NCI-H774 (cell line): Measurements from ENCODE around the gene ARL4C.

Experiments used
- DNase-seq: peaks from one replicate; lab custom pipeline; 2025; lab: John Stamatoyannopoulos, UW

The ARL4C gene

DNA sequence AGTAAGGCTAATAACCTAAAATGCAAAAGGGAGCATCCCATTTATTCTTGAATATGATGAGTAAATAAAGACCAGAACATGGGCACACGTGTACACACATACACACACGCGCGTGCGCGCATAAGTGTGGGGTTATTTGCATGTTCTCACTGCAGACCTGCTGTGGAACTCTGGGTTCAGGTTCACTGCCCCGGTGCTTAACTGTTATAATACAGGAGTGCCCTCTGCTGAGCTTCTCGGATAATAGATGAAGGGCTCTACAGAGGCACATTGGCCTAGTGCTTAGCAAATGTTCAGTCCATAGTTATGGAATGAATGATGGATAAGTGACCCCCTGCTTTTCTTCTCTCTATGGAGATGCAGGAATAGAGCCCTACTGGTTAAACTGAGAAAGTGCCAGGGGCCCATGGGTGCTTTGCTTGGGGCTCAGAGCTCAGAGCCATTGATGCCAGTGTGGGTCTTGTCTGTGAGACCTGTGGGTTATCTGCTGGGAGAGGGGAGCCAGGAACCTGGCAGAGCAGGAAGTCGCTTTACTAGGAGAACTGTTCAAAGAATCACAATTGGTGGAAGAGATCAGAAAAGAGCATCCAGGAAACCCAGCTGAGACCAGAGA, 3.6 kb upstream of the ARL4C start:
- DNase-seq = peak; percentile 53

- DNase-seq = no peak
Measured at GRCh38 chr2:234497594-234498235, 834 bp upstream of the ARL4C start.

- DNase-seq = peak; percentile 49
Measured at GRCh38 chr2:234496055-234496834, 636 bp downstream of the ARL4C start.

DNA sequence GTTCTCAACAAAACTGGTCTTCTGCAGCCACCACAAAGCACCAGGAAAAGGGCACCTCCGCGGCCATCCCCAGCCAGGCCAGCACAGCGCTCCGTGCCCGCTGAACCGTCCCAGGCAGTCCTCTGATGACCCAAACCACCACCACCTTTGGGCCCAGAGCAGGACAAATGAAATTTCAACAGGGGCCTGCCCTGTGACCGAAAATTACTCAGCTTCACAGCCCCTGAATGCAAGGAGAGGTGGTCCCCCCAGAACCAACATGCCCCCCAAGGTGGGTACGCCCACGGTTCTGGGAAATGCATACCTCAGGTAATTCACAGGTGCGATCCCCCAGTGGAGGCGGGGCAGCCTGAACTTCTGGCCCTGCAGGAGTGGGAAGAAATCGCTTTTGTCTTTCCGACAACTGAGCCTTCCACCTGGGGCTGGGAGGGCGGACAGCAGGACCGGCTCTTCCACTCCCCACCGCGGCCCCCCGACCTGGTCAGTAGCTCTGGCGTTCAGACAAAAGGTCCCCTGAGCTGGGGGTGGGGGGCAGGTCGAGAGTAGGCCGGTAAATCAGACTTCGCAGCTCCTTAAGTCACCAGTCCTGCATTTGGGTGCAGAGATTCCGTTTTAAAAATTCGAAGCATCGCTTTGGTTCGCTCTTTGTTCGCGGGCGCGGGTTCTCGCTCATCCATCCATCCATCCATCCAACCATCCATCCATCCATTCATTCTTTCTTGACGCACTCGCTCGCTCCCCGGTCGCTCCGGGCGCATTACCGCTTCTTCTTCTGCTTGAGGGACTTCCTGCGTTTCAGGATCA, 1.4 kb downstream of the ARL4C start:
- no peak for DNase-seq

- DNase-seq = peak; percentile 59
Measured at GRCh38 chr2:234494361-234495250, 2.3 kb downstream of the ARL4C start.

DNA sequence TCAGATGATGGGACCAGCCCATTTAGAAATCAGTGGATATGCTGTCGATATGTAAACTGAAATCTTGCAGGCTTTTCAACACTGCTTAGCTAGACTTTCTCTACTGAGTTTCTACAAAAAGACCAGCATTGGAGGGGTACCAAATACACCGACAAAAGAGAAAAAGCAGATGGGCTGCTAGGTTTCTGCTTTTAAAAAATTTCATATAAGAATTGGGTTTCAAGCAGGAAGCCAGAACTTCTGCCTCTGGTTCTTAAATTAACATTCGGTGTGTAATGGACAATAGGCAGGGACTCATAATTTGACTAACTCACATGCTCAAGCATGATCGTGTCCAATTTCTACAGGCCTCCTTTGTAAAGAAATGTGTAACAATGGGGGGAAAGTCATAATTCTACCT, 3.1 kb downstream of the ARL4C start:
- no peak for DNase-seq

DNA sequence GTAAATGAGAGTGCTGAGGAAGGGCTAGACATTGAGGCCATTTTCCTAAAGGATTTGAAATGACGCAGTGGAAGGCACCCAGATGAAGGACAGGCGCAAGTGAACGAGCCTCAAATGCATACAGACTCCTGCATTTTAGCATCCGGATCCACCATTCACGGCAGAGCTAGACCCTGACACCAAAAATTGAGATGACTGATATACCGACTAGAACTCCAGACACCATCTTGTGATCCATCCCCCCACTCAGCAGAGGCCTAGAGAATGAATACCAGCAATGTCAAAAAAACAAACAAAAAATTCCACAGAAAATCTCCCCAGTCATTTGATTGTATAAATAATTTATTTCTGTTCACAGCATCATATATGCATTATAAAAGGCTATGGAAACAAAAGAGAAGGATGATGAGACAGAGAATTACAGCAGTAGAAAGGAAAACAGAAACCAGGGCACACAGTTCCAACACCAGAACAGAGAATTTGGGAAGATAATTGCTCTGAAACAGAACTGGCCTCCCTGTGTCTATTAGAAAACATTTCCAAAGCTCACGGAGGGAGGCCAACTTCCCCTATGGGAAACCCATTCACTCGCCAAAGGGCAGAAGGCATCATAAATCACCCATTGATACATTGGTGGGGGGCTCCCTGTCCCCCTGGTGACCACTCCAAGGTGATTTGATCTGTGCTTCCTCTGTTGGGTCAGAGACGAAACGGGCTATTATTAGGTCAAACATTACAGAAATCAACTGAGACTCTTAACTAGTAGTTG, 4.0 kb downstream of the ARL4C start:
- DNase-seq = no peak

- no peak for DNase-seq
Measured at GRCh38 chr2:234491897-234492296, 5.0 kb downstream of the ARL4C start.

DNA sequence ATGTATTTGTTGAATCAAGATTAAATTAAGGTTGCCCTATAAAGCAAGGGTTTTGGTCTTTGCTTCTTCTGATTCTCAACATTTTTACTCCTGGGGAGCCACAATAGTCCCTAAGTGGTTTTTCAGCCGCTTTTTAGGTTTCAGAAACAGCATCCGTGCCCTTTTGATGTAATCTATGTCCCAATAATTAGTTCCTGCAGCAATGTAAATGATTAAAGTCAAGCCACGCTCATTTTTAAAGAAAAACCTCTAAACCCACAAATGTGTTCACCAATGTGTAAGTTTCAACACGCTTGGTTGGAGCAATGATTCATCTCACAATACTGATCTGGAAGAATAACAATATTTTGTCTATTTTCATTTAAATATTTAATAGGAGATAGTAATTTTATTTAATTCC, 5.6 kb downstream of the ARL4C start:
- no peak for DNase-seq

DNA sequence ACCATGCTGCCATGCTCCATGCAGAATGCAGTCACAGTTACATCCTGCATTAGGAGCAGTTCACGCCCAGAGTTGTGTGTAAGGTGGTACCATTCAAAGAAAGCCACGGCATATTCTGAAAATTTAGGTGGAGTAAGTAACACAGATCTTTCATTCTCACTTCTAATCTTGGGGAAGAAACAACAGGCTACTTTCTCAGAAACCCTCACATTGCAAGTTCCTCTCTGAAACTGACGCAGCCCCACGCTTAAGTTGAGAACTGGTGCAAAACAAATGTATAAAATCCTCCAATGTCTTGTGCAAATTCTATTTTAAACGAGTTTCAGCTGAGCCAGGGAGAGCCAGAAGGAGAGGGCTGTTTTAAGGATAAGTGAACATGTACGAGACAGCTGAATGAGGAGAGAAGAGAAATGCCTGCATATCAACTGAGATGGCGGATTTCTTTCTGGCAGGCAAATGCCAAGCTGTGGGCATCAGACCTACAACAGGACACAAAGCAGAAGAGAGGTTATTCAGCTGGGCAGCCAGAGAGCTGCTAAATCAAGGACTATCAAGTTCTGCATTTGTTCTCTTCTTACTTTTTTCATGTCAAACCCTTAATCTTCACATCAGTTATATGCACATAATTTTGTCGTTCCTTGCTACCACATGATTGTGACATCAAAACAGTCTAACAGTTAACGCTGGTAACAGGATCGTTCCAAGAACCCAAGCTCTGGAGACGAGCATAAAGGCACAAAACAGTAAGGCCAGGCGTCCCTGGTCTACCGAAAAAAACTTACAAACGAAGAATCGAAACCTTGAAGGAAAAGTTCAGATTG, 6.4 kb downstream of the ARL4C start:
- DNase-seq = no peak

DNA sequence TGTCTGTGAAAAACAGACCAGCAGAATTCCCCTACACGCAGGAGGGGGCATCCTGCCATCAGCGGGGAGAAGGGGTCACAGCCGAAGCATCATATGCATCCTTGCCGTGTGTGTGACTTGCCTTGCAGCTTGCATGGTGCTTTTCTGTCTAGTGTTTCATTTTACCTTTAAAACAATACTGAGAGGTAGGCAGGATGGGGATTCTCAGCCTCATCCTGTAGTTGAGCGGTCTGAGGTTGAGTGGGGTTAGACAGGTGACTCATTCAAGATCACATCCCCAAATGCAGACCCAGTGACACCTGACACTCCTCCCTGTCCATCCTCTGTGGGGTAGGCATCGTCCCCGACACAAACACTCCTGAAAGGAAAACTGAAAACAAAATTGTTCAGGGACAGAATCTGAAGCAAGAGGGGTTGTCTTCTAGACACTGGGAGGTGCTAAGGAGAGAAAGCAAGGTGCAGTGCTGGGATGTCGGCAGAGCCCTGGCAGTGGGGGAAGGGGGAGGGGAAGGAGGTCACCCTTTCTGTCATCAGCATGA, 7.9 kb downstream of the ARL4C start:
- DNase-seq = no peak

GRCh38 chr2:234488486-234488885, 8.4 kb downstream of the ARL4C start:
- no peak for DNase-seq

DNA sequence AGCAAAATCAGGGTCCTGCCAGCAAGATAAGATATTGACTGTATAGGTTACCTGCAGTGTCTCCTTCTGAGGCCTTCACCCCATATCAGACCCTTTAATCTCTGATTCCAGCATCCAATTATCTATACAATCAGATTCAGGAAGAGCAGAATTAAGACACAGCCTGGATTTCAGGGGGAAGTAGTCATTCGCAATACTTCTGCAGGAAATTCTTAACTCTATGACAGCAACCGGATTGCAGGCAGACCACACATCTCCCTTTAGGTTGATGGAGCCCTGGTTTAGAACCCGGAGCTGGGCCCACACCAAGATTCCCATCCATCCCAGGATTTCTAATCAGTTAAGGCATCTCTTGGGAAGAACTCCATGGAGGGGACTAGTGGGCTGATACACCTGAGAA, 9.5 kb downstream of the ARL4C start:
- no peak for DNase-seq

GRCh38 chr2:234483568-234484251, 13.2 kb downstream of the ARL4C start:
- no peak for DNase-seq

GRCh38 chr2:234481301-234481700, 15.6 kb downstream of the ARL4C start:
- DNase-seq = no peak

- no peak for DNase-seq
Measured at GRCh38 chr2:234480337-234480736, 16.5 kb downstream of the ARL4C start.

DNA sequence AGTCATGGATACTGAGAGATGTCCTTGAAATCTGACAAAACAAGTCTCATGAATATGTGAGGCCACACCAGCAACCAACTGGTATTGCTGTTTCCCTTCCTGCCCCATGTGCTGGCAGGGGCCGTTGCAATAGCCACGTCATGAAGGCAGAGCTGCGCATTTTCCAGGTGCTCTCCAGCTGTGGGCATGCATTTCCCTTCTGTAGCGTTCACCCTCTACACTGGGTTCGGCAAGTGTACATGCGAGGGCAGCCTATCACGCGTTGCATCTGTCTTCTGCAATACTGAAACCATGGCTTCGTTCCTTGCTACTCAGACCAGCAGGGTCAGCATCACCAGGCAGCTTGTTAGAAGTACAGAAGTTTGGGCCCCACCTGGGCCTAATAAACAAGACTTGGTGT, 17.4 kb downstream of the ARL4C start:
- no peak for DNase-seq

- no peak for DNase-seq
Measured at GRCh38 chr2:234478121-234478858, 18.6 kb downstream of the ARL4C start.
